ENCODE data around the gene GP2.

Gene GP2

GRCh38 chr16:20308801-20309590 lies 18.3 kb downstream of the GP2 start:
- Histone ChIP-seq H3K4me1 (no peaks in the 10 kb centered on the region), H3K9ac (no peak overlapping the region), H3K27ac (no peak overlapping the region), H3K4me3 (no peak overlapping the region), H3K9me3 (no peaks in the 10 kb centered on the region), H4K20me1 (no peaks in the 10 kb centered on the region), H3K4me2 (no peak overlapping the region), H3K36me3 (no peaks in the 10 kb centered on the region), H3K27me3 (no peaks in the 10 kb centered on the region)
- TF ChIP-seq Cebpa-rat (IDR thresholded peaks at IDR 0.05) = no peak

DNA sequence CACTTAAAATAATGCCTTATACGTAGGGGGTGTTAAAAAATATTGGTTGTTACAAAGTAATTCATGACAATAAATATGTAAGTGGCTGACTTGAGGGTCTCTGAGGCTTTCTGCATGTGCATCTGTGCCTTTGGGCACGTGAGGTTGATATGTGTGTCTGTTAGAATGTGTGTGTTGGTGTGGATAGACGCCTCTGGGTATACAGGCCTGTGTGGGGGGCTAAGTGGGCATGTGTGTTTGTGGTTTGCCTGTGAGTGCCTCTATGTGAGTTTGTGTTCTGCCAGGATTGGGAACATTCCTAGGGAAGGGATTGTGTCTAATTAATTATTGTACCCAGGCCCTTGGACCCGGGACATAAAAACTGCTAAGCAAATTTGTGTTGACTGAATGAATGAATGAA lies 19.0 kb downstream of the GP2 start:
- Histone ChIP-seq H4K20me1 (no peaks in the 10 kb centered on the region), H3K9ac (no peak overlapping the region), H3K4me1 (no peaks in the 10 kb centered on the region), H3K27ac (no peak overlapping the region), H3K4me3 (no peak overlapping the region), H3K4me2 (no peak overlapping the region), H3K9me3 (no peaks in the 10 kb centered on the region), H3K27me3 (no peaks in the 10 kb centered on the region), H3K36me3 (no peaks in the 10 kb centered on the region)
- TF ChIP-seq Cebpa-rat (IDR thresholded peaks at IDR 0.05) = no peak

GRCh38 chr16:20307791-20308190 lies 19.5 kb downstream of the GP2 start:
- Histone ChIP-seq H4K20me1 (no peaks in the 10 kb centered on the region), H3K4me1 (no peaks in the 10 kb centered on the region), H3K9me3 (no peaks in the 10 kb centered on the region), H3K9ac (no peak overlapping the region), H3K27me3 (no peaks in the 10 kb centered on the region), H3K27ac (no peak overlapping the region), H3K36me3 (no peaks in the 10 kb centered on the region), H3K4me2 (no peak overlapping the region), H3K4me3 (no peak overlapping the region)
- no peak for TF ChIP-seq Cebpa-rat (IDR thresholded peaks at IDR 0.05)

GRCh38 chr16:20307240-20307671 lies 20.1 kb downstream of the GP2 start:
- no peaks in the 10 kb centered on the region for H3K4me1 ChIP-seq

DNA sequence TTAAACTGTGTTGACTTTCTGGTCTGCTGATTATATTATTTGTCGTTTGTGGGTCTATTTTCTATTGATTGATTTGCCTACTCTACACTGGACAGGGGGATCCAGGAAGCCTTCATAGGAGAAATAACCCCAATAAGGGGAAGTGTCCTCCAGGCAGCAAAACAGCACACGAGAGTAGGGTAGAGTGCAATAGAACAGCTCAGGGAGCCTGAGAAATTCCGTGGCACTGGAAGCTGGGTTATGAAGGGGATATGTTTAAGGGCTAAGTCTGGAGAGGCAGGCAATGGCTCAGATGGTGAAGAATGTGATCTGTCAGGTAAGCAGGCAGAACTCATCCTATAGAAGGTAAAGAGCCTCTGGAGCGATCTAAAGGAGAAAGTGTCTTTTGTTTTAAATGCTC lies 20.9 kb downstream of the GP2 start:
- Histone ChIP-seq H3K4me1 (no peaks in the 10 kb centered on the region), H3K27ac (no peak overlapping the region), H3K27me3 (no peaks in the 10 kb centered on the region), H4K20me1 (no peaks in the 10 kb centered on the region), H3K4me2 (no peak overlapping the region), H3K9me3 (no peaks in the 10 kb centered on the region), H3K36me3 (no peaks in the 10 kb centered on the region), H3K4me3 (no peak overlapping the region), H3K9ac (no peak overlapping the region)
- TF ChIP-seq Cebpa-rat (IDR thresholded peaks at IDR 0.05) = no peak

More at GRCh38 chr16:20307240-20307671, 20.1 kb downstream of the GP2 start:
- no peaks in the 10 kb centered on the region for H3K36me3 ChIP-seq
- H3K4me2 ChIP-seq = no peak overlapping the region
- H4K20me1 ChIP-seq = no peaks in the 10 kb centered on the region
- no peaks in the 10 kb centered on the region for H3K27me3 ChIP-seq
- no peak overlapping the region for H3K9ac ChIP-seq
- no peak for TF ChIP-seq Cebpa-rat (IDR thresholded peaks at IDR 0.05)
- no peak overlapping the region for H3K27ac ChIP-seq
- H3K9me3 ChIP-seq = no peaks in the 10 kb centered on the region
- no peak overlapping the region for H3K4me3 ChIP-seq

DNA sequence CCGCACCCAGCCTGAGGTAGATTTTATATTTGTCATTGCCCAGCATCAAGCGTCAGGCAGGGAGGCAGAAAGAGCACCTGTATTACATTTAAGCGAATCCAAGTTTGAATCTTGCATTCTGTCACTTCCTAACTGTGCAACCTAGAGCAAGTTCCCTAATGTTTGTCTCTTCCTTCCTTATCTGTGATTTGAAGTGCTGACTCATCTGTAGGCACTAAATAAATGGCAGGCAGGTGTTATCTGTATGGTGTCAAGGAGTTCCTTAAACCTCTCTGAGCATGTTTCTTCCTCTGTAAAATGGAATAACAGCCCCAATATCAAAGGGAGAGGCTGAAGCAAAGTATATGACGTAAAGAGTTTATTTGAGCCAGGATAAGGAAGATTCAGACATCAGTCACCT lies 24.3 kb downstream of the GP2 start:
- H3K4me1 ChIP-seq = no peaks in the 10 kb centered on the region
- H4K20me1 ChIP-seq = no peaks in the 10 kb centered on the region
- no peak overlapping the region for H3K4me3 ChIP-seq
- H3K9me3 ChIP-seq = no peaks in the 10 kb centered on the region
- no peak overlapping the region for H3K9ac ChIP-seq
- no peak for TF ChIP-seq Cebpa-rat (IDR thresholded peaks at IDR 0.05)
- no peak overlapping the region for H3K27ac ChIP-seq
- no peaks in the 10 kb centered on the region for H3K36me3 ChIP-seq
- no peaks in the 10 kb centered on the region for H3K27me3 ChIP-seq
- no peak overlapping the region for H3K4me2 ChIP-seq

DNA sequence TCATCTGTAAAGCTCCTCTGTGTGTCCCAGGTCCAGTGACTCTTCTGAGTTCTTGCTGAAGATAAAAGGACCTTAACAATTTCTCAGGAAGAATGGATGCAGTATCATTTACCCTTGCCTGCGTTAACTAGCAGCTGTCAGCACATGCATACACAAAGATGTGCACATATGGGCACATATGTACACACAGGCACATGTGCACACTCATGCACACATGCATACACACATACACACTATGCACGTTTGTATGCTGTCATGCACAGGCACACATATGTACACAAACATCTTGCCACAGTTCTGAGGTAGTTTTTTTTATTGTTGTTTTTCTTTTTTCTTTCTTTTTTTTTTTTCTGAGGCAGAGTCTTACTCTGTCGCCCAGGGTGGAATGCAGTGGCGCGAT lies 24.9 kb downstream of the GP2 start:
- Histone ChIP-seq H4K20me1 (no peaks in the 10 kb centered on the region), H3K4me3 (no peak overlapping the region), H3K36me3 (no peaks in the 10 kb centered on the region), H3K9me3 (no peaks in the 10 kb centered on the region), H3K4me2 (no peak overlapping the region), H3K27me3 (no peaks in the 10 kb centered on the region), H3K27ac (no peak overlapping the region), H3K4me1 (no peaks in the 10 kb centered on the region), H3K9ac (no peak overlapping the region)
- no peak for TF ChIP-seq Cebpa-rat (IDR thresholded peaks at IDR 0.05)

- Histone ChIP-seq H3K4me3 (no peak overlapping the region), H4K20me1 (no peaks in the 10 kb centered on the region), H3K4me1 (no peaks in the 10 kb centered on the region), H3K4me2 (no peak overlapping the region), H3K36me3 (no peaks in the 10 kb centered on the region), H3K27me3 (no peaks in the 10 kb centered on the region), H3K27ac (no peak overlapping the region), H3K9ac (no peak overlapping the region), H3K9me3 (no peaks in the 10 kb centered on the region)
- TF ChIP-seq Cebpa-rat (IDR thresholded peaks at IDR 0.05) = no peak
These were observed 25.5 kb downstream of the GP2 start for GRCh38 chr16:20301840-20302239.

DNA sequence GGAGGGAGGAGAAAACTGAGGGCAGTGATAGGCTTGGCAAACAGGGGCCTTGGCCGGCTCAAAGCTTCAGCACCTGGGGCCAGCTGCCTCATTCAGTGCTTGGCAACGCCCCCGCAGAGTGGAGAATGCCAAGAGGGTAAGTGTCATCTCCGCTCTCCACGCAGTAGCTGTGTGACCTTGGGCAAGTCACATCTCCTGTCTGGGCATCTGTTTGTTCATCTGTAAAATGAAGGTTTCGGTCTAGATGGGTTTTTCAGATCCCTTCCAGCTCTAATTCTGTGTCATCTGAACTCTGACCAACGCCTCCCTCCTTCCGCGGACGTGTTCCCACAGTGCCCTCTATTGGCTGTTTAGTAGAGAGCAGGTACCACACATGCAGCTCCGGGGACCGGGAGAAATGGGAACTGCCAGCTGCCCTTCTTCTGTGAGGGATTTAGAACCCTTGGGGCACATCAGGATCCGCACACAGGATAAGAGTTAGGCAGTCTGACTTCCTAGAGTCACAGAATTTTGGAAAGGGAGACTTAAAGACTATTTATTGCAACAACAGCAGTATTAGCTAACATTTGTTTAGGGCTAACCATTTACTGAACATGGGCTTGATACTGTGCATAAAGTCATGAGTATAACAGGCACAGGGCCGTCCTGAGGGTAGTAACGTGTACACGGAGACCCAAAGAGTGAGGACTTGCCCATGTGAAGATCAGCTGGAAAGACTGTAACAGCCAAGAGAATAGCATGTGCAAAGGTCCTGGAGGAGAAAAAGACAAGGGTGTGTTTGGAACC lies 26.8 kb downstream of the GP2 start:
- no peaks in the 10 kb centered on the region for H3K9me3 ChIP-seq
- H3K4me3 ChIP-seq = no peak overlapping the region
- H3K27me3 ChIP-seq = no peaks in the 10 kb centered on the region
- TF ChIP-seq Cebpa-rat (IDR thresholded peaks at IDR 0.05) = no peak
- no peak overlapping the region for H3K27ac ChIP-seq
- no peaks in the 10 kb centered on the region for H3K36me3 ChIP-seq
- H3K4me1 ChIP-seq = no peaks in the 10 kb centered on the region
- H3K9ac ChIP-seq = no peak overlapping the region
- H3K4me2 ChIP-seq = no peak overlapping the region
- no peaks in the 10 kb centered on the region for H4K20me1 ChIP-seq

DNA sequence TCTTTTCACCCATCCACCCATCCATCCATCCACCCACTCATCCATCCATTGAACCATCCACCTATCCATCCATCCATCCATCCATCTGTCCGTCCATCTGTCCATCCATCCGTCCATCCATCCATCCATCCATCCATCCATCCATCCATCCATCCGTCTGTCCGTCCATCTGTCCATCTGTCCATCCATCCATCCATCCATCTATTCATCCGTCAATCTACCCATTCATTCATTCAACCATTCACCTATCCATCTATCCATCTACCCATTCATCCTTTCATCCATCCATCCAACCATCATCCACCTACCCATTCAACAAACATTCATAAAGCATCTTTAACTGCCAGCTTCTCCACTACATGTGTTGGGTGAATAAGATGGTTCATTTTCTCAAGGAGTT lies 28.9 kb downstream of the GP2 start:
- TF ChIP-seq Cebpa-rat (IDR thresholded peaks at IDR 0.05) = no peak
- no peaks in the 10 kb centered on the region for H3K9me3 ChIP-seq
- H4K20me1 ChIP-seq = no peaks in the 10 kb centered on the region
- H3K4me3 ChIP-seq = no peak overlapping the region
- H3K4me1 ChIP-seq = no peaks in the 10 kb centered on the region
- H3K4me2 ChIP-seq = no peak overlapping the region
- no peak overlapping the region for H3K27ac ChIP-seq
- no peaks in the 10 kb centered on the region for H3K27me3 ChIP-seq
- no peaks in the 10 kb centered on the region for H3K36me3 ChIP-seq
- no peak overlapping the region for H3K9ac ChIP-seq
